Breast epithelium (tissue), 4 donors: ENCODE results near the gene TMCO2. TPM values are rescaled to one million over a fixed set of nuclear protein-coding genes. Genes with fewer than 3 reads are reported as not detected.

Source experiments
- DNase-seq, 2 donors: peaks; one replicate each; pipeline ENCODE4 v3.0.0-alpha.2; 2019; ENCODE audit warnings: low spot score in 2 of 2
- H3K27ac ChIP-seq, 2 donors: fragments of 200-600 bp; sonication (generic) in 1 of 2; one replicate each; pipeline ENCODE4 v1.5.1; 2016 to 2019; ENCODE audit warnings: mild to moderate bottlenecking in 1 of 2
- H3K27me3 ChIP-seq, 2 donors: fragments of 200-600 bp; sonication (generic) in 1 of 2; one replicate each; pipeline versions ENCODE4 v1.5.1 to v1.6.0; 2017 to 2019; ENCODE audit warnings: control low read depth in 1 of 2, mild to moderate bottlenecking in 1 of 2
- H3K36me3 ChIP-seq: fragments of 200-600 bp; one replicate; pipeline ENCODE4 v1.5.1; 2019
- H3K4me1 ChIP-seq, 2 donors: fragments of 200-600 bp; sonication (generic); one replicate each; pipeline ENCODE4 v1.5.1; 2016 to 2019; ENCODE audit warnings: control low read depth in 1 of 2
- H3K4me3 ChIP-seq, 3 donors: fragments of 200-600 bp; sonication (generic); 1 replicate in 2 of 3; 2 replicates in 1 of 3; pipeline ENCODE4 v1.5.1; 2016 to 2019; ENCODE audit warnings: mild to moderate bottlenecking in 3 of 3, moderate library complexity in 2 of 3
- H3K9me3 ChIP-seq, 2 donors: fragments of 200-600 bp; sonication (generic) in 1 of 2; one replicate each; pipeline ENCODE4 v1.5.1; 2016 to 2019; ENCODE audit warnings: control low read depth in 1 of 2
- CTCF ChIP-seq, 3 donors: fragments of 450-650 bp; IDR thresholded peaks; one replicate each; pipeline ENCODE4 v1.5.1; 2016 to 2017; ENCODE audit warnings: antibody characterized with exemption in 3 of 3, mild to moderate bottlenecking in 3 of 3, moderate library complexity in 3 of 3
- POLR2A ChIP-seq: fragments of 450-650 bp; IDR thresholded peaks from one replicate; pipeline ENCODE4 v1.6.1; 2016; ENCODE audit warnings: antibody characterized with exemption, mild to moderate bottlenecking, moderate library complexity
- POLR2AphosphoS5 ChIP-seq, 3 donors: sonication (generic); formaldehyde crosslinking; IDR thresholded peaks; one replicate each; pipeline ENCODE4 v1.6.1; 2017; ENCODE audit warnings: antibody characterized with exemption in 3 of 3
- intact Hi-C: fragments of 100-400 bp; cut with DNase I; formaldehyde crosslinking; loops from one replicate; pipeline ENCODE4 v1.15.1; 2023; ENCODE audit warnings: low total_unique reads
- total RNA-seq, 3 donors: library from RNA; depleted of rRNA; stranded (reverse); fragments of >200 nt; gene quantifications; one replicate each; pipeline ENCODE4 v1.1.0, GENCODE V29; 2016

Gene TMCO2
- total RNA-seq, 3 donors from 2014 or later = not detected

GRCh38 chr1:40221977-40222772, 25.6 kb upstream of the TMCO2 start:
- intact Hi-C loops = no loop called here
- Histone ChIP-seq H3K27me3 (no peaks in the 10 kb centered on the region), H3K27ac (no peak overlapping the region), H3K9me3 (no peaks in the 10 kb centered on the region), H3K36me3 (no peaks in the 10 kb centered on the region), H3K4me1 (no peaks in the 10 kb centered on the region), H3K4me3 (no peak overlapping the region)
- DNase-seq = no peak
- TF ChIP-seq POLR2A (no peak), CTCF (IDR thresholded peaks at IDR 0.05) (no peak)

- intact Hi-C loops = no loop called here
- no peak for TF ChIP-seq POLR2A
- TF ChIP-seq CTCF (IDR thresholded peaks at IDR 0.05) = no peak
- no peak for TF ChIP-seq POLR2AphosphoS5 (IDR thresholded peaks at IDR 0.05)
These were observed 23.7 kb upstream of the TMCO2 start for GRCh38 chr1:40224040-40224439.

GRCh38 chr1:40226192-40226591, 21.5 kb upstream of the TMCO2 start:
- no peaks in the 10 kb centered on the region for H3K4me1 ChIP-seq
- TF ChIP-seq POLR2AphosphoS5 (IDR thresholded peaks at IDR 0.05) = no peak
- no peak for TF ChIP-seq CTCF (IDR thresholded peaks at IDR 0.05)
- no peak for TF ChIP-seq POLR2A
- no peak overlapping the region for H3K4me3 ChIP-seq
- H3K36me3 ChIP-seq = no peaks in the 10 kb centered on the region
- H3K27me3 ChIP-seq = no peaks in the 10 kb centered on the region
- intact Hi-C loops = no loop called here
- no peak overlapping the region for H3K27ac ChIP-seq
- DNase-seq = no peak
- H3K9me3 ChIP-seq = no peaks in the 10 kb centered on the region

More at GRCh38 chr1:40224040-40224439, 23.7 kb upstream of the TMCO2 start:
- Histone ChIP-seq H3K27me3 (no peaks in the 10 kb centered on the region), H3K4me3 (no peak overlapping the region), H3K9me3 (no peaks in the 10 kb centered on the region), H3K4me1 (no peaks in the 10 kb centered on the region), H3K27ac (no peak overlapping the region), H3K36me3 (no peaks in the 10 kb centered on the region)
- DNase-seq = no peak

GRCh38 chr1:40232444-40232843, 15.3 kb upstream of the TMCO2 start:
- Histone ChIP-seq H3K9me3 (no peaks in the 10 kb centered on the region), H3K27me3 (no peaks in the 10 kb centered on the region), H3K36me3 (no peaks in the 10 kb centered on the region), H3K4me1 (no peaks in the 10 kb centered on the region), H3K27ac (no peak overlapping the region), H3K4me3 (no peak overlapping the region)
- DNase-seq = no peak
- intact Hi-C loops = no loop called here
- TF ChIP-seq POLR2AphosphoS5 (IDR thresholded peaks at IDR 0.05) = no peak

GRCh38 chr1:40239626-40240025, 8.1 kb upstream of the TMCO2 start:
- H3K27me3 ChIP-seq = no peaks in the 10 kb centered on the region
- TF ChIP-seq POLR2AphosphoS5 (IDR thresholded peaks at IDR 0.05) = no peak
- TF ChIP-seq POLR2A = no peak
- no peak for TF ChIP-seq CTCF (IDR thresholded peaks at IDR 0.05)
- intact Hi-C loops = no loop called here

More at GRCh38 chr1:40239626-40240025, 8.1 kb upstream of the TMCO2 start:
- no peak for DNase-seq
- Histone ChIP-seq H3K4me1 (no peaks in the 10 kb centered on the region), H3K4me3 (no peak overlapping the region), H3K36me3 (no peaks in the 10 kb centered on the region), H3K27ac (no peak overlapping the region), H3K9me3 (no peaks in the 10 kb centered on the region)
